Stimulated activated CD8-positive, alpha-beta memory T cell treated with anti-CD3 and anti-CD28 coated beads, Interleukin-2, amount 100 ng/mL, for 48 hours (primary cell): ENCODE measurements around the gene RFTN1.

Experiments
- DNase-seq, 2 donors: peaks; one replicate each; pipeline ENCODE4 v3.0.0-alpha.2; 2020; ENCODE audit warnings: low read depth in 2 of 2

The RFTN1 gene

GRCh38 chr3:16280671-16281070, 232.8 kb downstream of the RFTN1 start:
- no peak for DNase-seq

- no peak for DNase-seq
Observed at GRCh38 chr3:16279010-16279801, 234.3 kb downstream of the RFTN1 start.

- DNase-seq: no peak
Observed at GRCh38 chr3:16277471-16277870, 236.0 kb downstream of the RFTN1 start.

- DNase-seq: no peak
Observed at GRCh38 chr3:16273867-16274266, 239.6 kb downstream of the RFTN1 start.

- no peak for DNase-seq
Observed at GRCh38 chr3:16272588-16272987, 240.9 kb downstream of the RFTN1 start.

GRCh38 chr3:16270855-16271254, 242.6 kb downstream of the RFTN1 start:
- DNase-seq: no peak

- no peak for DNase-seq
Observed at GRCh38 chr3:16266714-16267113, 246.8 kb downstream of the RFTN1 start.
